ENCODE results near the gene SORCS3. TPM values are rescaled to one million over a fixed set of nuclear protein-coding genes. Genes with fewer than 3 reads are reported as not detected.

The SORCS3 gene
- total and polyA plus RNA-seq, 10 of the 15 experiments (the other 5 are each of a cell fraction or from before 2014, with no cell fraction given) = 0.01 to 0.04 (median 0.02) TPM; not detected in 7

- 60% methylated on average over 2 of the region's 2 CpGs for WGBS (ENCODE audit: insufficient coverage, insufficient replicate concordance, low lambda C conversion rate, missing lambda C conversion rate)
- no peak overlapping the region for H3K4me3 ChIP-seq
- H3K27ac ChIP-seq (ENCODE audit: control insufficient read depth, insufficient read depth) = no peak overlapping the region
- intact Hi-C loops (cut with micrococcal nuclease; ENCODE audit: unreplicated experiment) (loop anchor here (2.0 kb wide), 1 partner anchor 208 kb away; no protein-coding TSS in a partner anchor), in situ Hi-C loops (cut with MboI) (no loop called here)
- H2AFZ ChIP-seq (ENCODE audit: control insufficient read depth, low read depth, low read length) = no peak overlapping the region
- H4K20me1 ChIP-seq (ENCODE audit: control insufficient read depth, insufficient read depth) = no peaks in the 10 kb centered on the region
- SMC1A ChIA-PET (ENCODE audit: uncharacterized antibody, unreplicated experiment) = interaction anchor here (1.2 kb wide), 1 partner anchor 33 kb away, joined by 3 read pairs; no protein-coding TSS in a partner anchor
- no peaks in the 10 kb centered on the region for H3K79me2 ChIP-seq (ENCODE audit: control insufficient read depth, insufficient read depth, low read length)
- DNase-seq (ENCODE audit: low read depth, low spot score) (no peak), FAIRE-seq (no peak), ATAC-seq (no peak)
- no peak overlapping the region for H3K4me2 ChIP-seq (ENCODE audit: control insufficient read depth, insufficient read depth)
- no peaks in the 10 kb centered on the region for H3K36me3 ChIP-seq (ENCODE audit: control insufficient read depth in 2 of 2, insufficient read depth in 2 of 2, low read length in 1 of 2)
- CTCF ChIA-PET = interaction anchor here (1.4 to 1.5 kb wide), 2 partner anchors 36 to 209 kb away, joined by 3 to 12 read pairs; no protein-coding TSS in a partner anchor
- BruUV-seq (replicated peaks) = no TSS peak
- H3K9me3 ChIP-seq (replicated peaks; ENCODE audit: control insufficient read depth, insufficient read depth, low read length) = no peaks in the 10 kb centered on the region
- POLR2A ChIA-PET = no interaction called here
- H3K9ac ChIP-seq (ENCODE audit: control insufficient read depth, insufficient read depth, low read length) = no peak overlapping the region
- RAD21 ChIA-PET (ENCODE audit: unreplicated experiment) = no interaction called here
- H3K27me3 ChIP-seq (replicated peaks in 1 of 2; ENCODE audit: control insufficient read depth in 2 of 2, insufficient read depth in 2 of 2, low read length in 1 of 2) = no peaks in the 10 kb centered on the region
- no peak for TF ChIP-seq NFYA (IDR thresholded peaks at IDR 0.05; ENCODE audit: borderline replicate concordance, low read depth, low read length)
- TF ChIP-seq HCFC1 (IDR thresholded peaks at IDR 0.05; ENCODE audit: low read length) = no peak
- TF ChIP-seq RFX5 (IDR thresholded peaks at IDR 0.05; ENCODE audit: low read depth, low read length) = no peak
- TF ChIP-seq SIX5 (IDR thresholded peaks at IDR 0.05; ENCODE audit: low read depth, low read length, severe bottlenecking) = no peak
- TF ChIP-seq SMAD1 (IDR thresholded peaks at IDR 0.05; ENCODE audit: low read depth, partially characterized antibody) = no peak
- no peak for TF ChIP-seq SUPT20H (IDR thresholded peaks at IDR 0.05; ENCODE audit: borderline replicate concordance, control insufficient read depth, low read depth, low read length)
- no peaks in the 10 kb centered on the region for H3K4me1 ChIP-seq (ENCODE audit: control insufficient read depth, insufficient read depth, low read length)
Observed at GRCh38 chr10:104615136-104615535, 26.0 kb upstream of the SORCS3 start.

GRCh38 chr10:104617831-104618230, 23.3 kb upstream of the SORCS3 start:
- in situ Hi-C loops (cut with MboI) (no loop called here), intact Hi-C loops (cut with micrococcal nuclease; ENCODE audit: unreplicated experiment) (no loop called here)
- ATAC-seq (no peak), DNase-seq (ENCODE audit: low read depth, low spot score) (no peak), FAIRE-seq (no peak)
- no peak overlapping the region for H2AFZ ChIP-seq (ENCODE audit: control insufficient read depth, low read depth, low read length)
- no peaks in the 10 kb centered on the region for H3K79me2 ChIP-seq (ENCODE audit: control insufficient read depth, insufficient read depth, low read length)
- H3K4me2 ChIP-seq (ENCODE audit: control insufficient read depth, insufficient read depth) = no peak overlapping the region
- no peaks in the 10 kb centered on the region for H3K4me1 ChIP-seq (ENCODE audit: control insufficient read depth, insufficient read depth, low read length)
- ChIA-PET RAD21 (ENCODE audit: unreplicated experiment) (no interaction called here), CTCF (interaction anchor here (0.5 kb wide), 1 partner anchor 214 kb away, joined by 3 read pairs; no protein-coding TSS in a partner anchor), SMC1A (ENCODE audit: uncharacterized antibody, unreplicated experiment) (no interaction called here), POLR2A (no interaction called here)
- no peak for TF ChIP-seq IRF4 (IDR thresholded peaks at IDR 0.05; ENCODE audit: low read depth, low read length)
- TF ChIP-seq, protein P1, sequence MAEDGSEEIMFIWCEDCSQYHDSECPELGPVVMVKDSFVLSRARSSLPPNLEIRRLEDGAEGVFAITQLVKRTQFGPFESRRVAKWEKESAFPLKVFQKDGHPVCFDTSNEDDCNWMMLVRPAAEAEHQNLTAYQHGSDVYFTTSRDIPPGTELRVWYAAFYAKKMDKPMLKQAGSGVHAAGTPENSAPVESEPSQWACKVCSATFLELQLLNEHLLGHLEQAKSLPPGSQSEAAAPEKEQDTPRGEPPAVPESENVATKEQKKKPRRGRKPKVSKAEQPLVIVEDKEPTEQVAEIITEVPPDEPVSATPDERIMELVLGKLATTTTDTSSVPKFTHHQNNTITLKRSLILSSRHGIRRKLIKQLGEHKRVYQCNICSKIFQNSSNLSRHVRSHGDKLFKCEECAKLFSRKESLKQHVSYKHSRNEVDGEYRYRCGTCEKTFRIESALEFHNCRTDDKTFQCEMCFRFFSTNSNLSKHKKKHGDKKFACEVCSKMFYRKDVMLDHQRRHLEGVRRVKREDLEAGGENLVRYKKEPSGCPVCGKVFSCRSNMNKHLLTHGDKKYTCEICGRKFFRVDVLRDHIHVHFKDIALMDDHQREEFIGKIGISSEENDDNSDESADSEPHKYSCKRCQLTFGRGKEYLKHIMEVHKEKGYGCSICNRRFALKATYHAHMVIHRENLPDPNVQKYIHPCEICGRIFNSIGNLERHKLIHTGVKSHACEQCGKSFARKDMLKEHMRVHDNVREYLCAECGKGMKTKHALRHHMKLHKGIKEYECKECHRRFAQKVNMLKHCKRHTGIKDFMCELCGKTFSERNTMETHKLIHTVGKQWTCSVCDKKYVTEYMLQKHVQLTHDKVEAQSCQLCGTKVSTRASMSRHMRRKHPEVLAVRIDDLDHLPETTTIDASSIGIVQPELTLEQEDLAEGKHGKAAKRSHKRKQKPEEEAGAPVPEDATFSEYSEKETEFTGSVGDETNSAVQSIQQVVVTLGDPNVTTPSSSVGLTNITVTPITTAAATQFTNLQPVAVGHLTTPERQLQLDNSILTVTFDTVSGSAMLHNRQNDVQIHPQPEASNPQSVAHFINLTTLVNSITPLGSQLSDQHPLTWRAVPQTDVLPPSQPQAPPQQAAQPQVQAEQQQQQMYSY (CRISPR knock-in tag; IDR thresholded peaks at IDR 0.05) = no peak
- TF ChIP-seq EGR1 (IDR thresholded peaks at IDR 0.05; ENCODE audit: borderline replicate concordance in 1 of 2, low read depth in 2 of 2, low read length in 2 of 2) = no peak
- H3K9me3 ChIP-seq (replicated peaks; ENCODE audit: control insufficient read depth, insufficient read depth, low read length) = no peaks in the 10 kb centered on the region
- no TSS peak for BruUV-seq (replicated peaks)
- 26% methylated on average over 2 of the region's 2 CpGs for WGBS (ENCODE audit: insufficient coverage, insufficient replicate concordance, low lambda C conversion rate, missing lambda C conversion rate)
- no peaks in the 10 kb centered on the region for H4K20me1 ChIP-seq (ENCODE audit: control insufficient read depth, insufficient read depth)
- H3K4me3 ChIP-seq = no peak overlapping the region
- no peak overlapping the region for H3K27ac ChIP-seq (ENCODE audit: control insufficient read depth, insufficient read depth)
- no peak overlapping the region for H3K9ac ChIP-seq (ENCODE audit: control insufficient read depth, insufficient read depth, low read length)
- H3K36me3 ChIP-seq (ENCODE audit: control insufficient read depth in 2 of 2, insufficient read depth in 2 of 2, low read length in 1 of 2) = no peaks in the 10 kb centered on the region
- H3K27me3 ChIP-seq (replicated peaks in 1 of 2; ENCODE audit: control insufficient read depth in 2 of 2, insufficient read depth in 2 of 2, low read length in 1 of 2) = no peaks in the 10 kb centered on the region

Measured in GM12878 (cell line).